GM21717 (cell line): Measurements from ENCODE around the gene PACSIN1.
"Not testable (repeated sequence)": the region's sequence is repeated elsewhere in the genome, so short reads cannot be mapped to it uniquely, and the experiment has no call there.

ENCODE experiments used
- ATAC-seq: cut with Tn5 transposase; IDR thresholded peaks from one replicate; pipeline ENCODE4 v1.9.1; 2021; ENCODE audit warnings: mild to moderate bottlenecking, moderate library complexity; ENCODE audit not compliant: unreplicated experiment

The PACSIN1 gene

GRCh38 chr6:34457742-34458735 lies 7.8 kb upstream of the PACSIN1 start:
- no peak for ATAC-seq

GRCh38 chr6:34459899-34460593 lies 5.8 kb upstream of the PACSIN1 start:
- ATAC-seq = no peak

GRCh38 chr6:34460796-34461507 lies 4.9 kb upstream of the PACSIN1 start:
- ATAC-seq = no peak

- ATAC-seq = no peak
Measured at GRCh38 chr6:34462010-34462409, 3.9 kb upstream of the PACSIN1 start.

GRCh38 chr6:34462551-34462971 lies 3.3 kb upstream of the PACSIN1 start:
- no peak for ATAC-seq

- ATAC-seq = no peak
Measured at GRCh38 chr6:34463299-34463698, 2.6 kb upstream of the PACSIN1 start.

- no peak for ATAC-seq
Measured at GRCh38 chr6:34463849-34464248, 2.0 kb upstream of the PACSIN1 start.

- no peak for ATAC-seq
Measured at GRCh38 chr6:34466242-34467185, 638 bp downstream of the PACSIN1 start.

- ATAC-seq = no peak
Measured at GRCh38 chr6:34468378-34468892, 2.6 kb downstream of the PACSIN1 start.

GRCh38 chr6:34469499-34469898 lies 3.6 kb downstream of the PACSIN1 start:
- ATAC-seq = no peak

- no peak for ATAC-seq
Measured at GRCh38 chr6:34472425-34472824, 6.5 kb downstream of the PACSIN1 start.

- no peak for ATAC-seq
Measured at GRCh38 chr6:34473967-34474366, 8.1 kb downstream of the PACSIN1 start.

GRCh38 chr6:34474754-34475153 lies 8.9 kb downstream of the PACSIN1 start:
- no peak for ATAC-seq

- ATAC-seq = no peak
Measured at GRCh38 chr6:34475238-34475682, 9.4 kb downstream of the PACSIN1 start.

GRCh38 chr6:34475767-34476328 lies 10.0 kb downstream of the PACSIN1 start:
- no peak for ATAC-seq

- ATAC-seq = no peak
Measured at GRCh38 chr6:34476447-34476846, 10.6 kb downstream of the PACSIN1 start.

GRCh38 chr6:34476921-34477320 lies 11.0 kb downstream of the PACSIN1 start:
- ATAC-seq = no peak

GRCh38 chr6:34478796-34479195 lies 12.9 kb downstream of the PACSIN1 start:
- ATAC-seq = no peak

- ATAC-seq = not testable (repeated sequence)
Measured at GRCh38 chr6:34483781-34484180, 17.9 kb downstream of the PACSIN1 start.

GRCh38 chr6:34484391-34484790 lies 18.5 kb downstream of the PACSIN1 start:
- no peak for ATAC-seq
